ENCODE measurements around the gene HACE1.

HACE1 gene

GRCh38 chr6:104699593-104700329 is 160.0 kb downstream of the HACE1 start:
- no peak for DNase-seq (ENCODE audit: low read depth)
- no peak overlapping the region for H3K4me3 ChIP-seq (ENCODE audit: low read length)
- TF ChIP-seq CTCF (conservative IDR thresholded peaks at IDR 0.05; ENCODE audit: low read length), result no peak

- no peak overlapping the region for H3K4me3 ChIP-seq (ENCODE audit: low read length)
- DNase-seq (ENCODE audit: low read depth), result no peak
- no peak for TF ChIP-seq CTCF (conservative IDR thresholded peaks at IDR 0.05; ENCODE audit: low read length)
These were observed 160.7 kb downstream of the HACE1 start for GRCh38 chr6:104698979-104699378.

GRCh38 chr6:104692008-104692407 is 167.7 kb downstream of the HACE1 start:
- no peak for TF ChIP-seq CTCF (conservative IDR thresholded peaks at IDR 0.05; ENCODE audit: low read length)
- no peak for DNase-seq (ENCODE audit: low read depth)
- H3K4me3 ChIP-seq (ENCODE audit: low read length), result no peak overlapping the region

DNA sequence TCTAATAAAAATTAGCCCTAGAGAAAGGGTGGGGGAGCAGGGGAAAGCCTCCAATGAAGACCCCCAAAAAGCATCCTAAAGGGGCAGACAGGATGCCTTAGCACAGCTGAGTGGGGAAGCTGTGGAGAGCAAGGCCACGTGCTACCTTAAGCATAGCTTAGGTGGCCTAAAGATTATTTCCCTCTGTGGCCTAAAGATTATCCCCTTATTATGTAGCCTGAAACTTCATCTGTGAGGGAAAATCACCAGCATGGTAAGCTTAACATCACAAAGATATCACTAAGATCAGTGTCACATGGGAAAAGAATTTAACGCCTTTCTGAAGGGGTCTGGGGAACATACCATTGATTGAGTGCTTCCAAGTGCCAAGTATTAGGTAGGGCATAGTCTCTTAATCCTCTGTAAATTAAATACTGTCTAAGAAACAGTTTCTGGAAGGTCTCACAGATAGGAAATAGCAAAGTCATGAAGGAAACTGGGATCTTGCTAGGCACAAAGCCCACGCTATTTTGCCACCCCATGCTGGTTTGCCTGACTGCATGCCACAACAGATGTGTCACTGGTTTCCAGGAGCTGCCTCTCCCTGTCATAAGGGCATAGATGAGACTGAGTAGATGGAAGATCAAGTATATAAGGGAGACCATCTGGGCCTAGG is 170.0 kb downstream of the HACE1 start:
- TF ChIP-seq CTCF (conservative IDR thresholded peaks at IDR 0.05; ENCODE audit: low read length), result no peak
- DNase-seq (ENCODE audit: low read depth), result peak; percentile 55
- no peak overlapping the region for H3K4me3 ChIP-seq (ENCODE audit: low read length)

DNA sequence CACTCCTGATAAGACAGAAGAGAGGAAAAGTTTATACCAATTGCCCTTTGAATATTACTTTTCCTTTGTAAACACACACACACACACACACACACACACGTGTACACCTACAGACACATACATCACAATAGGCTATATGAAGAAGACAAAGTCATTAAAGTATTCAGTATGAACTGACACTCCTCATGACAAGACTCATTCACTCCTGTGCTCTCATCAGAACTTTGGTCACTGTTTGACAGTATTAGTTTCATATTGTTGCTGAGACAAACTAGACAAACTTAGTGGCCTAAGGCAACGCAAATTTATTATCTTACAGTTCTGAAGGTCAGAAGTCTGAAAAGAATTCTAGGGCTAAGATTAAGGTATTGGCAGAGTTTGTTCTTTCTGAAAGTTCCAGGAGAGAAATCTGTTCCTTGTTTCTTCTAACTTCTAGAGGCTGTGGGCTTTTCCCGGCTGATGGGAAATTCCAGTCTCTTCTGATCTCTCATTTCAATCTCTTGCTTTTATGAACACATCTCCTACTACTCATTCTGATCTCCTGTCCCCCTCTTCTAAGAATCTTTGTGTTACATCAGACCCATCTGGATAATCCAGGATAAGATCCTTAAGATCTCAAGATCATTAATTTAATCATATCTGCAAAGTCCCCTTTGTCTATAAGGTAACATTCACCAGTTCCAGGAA is 171.3 kb downstream of the HACE1 start:
- DNase-seq (ENCODE audit: low read depth), result no peak
- TF ChIP-seq CTCF (conservative IDR thresholded peaks at IDR 0.05; ENCODE audit: low read length), result no peak
- no peak overlapping the region for H3K4me3 ChIP-seq (ENCODE audit: low read length)

GRCh38 chr6:104686550-104687175 is 173.1 kb downstream of the HACE1 start:
- TF ChIP-seq CTCF (conservative IDR thresholded peaks at IDR 0.05; ENCODE audit: low read length), result no peak
- no peak for DNase-seq (ENCODE audit: low read depth)
- H3K4me3 ChIP-seq (ENCODE audit: low read length), result no peak overlapping the region
